GM13976 (cell line): Measurements from ENCODE around the gene PCA3.
A peak's percentile ranks its signal among the peaks of the same experiment; 100 is the strongest.

Experiments
- DNase-seq: peaks from one replicate; pipeline ENCODE4 v3.0.0; 2012; ENCODE audit warnings: low spot score
- CTCF ChIP-seq: IDR thresholded peaks from 2 replicates; pipeline ENCODE4 v1.5.1; 2012; ENCODE audit warnings: borderline replicate concordance, mild to moderate bottlenecking; ENCODE audit not compliant: insufficient read depth; ENCODE audit errors: extremely low read depth, missing control alignments, control extremely low read depth
- in situ Hi-C: fragments of 300-500 bp; cut with MboI; formaldehyde crosslinking; loops from one replicate; pipeline ENCODE4 v1.12.0; 2022; ENCODE audit warnings: low sequenced_read_pairs, mixed read lengths, inconsistent platforms; ENCODE audit not compliant: unreplicated experiment

PCA3 gene

GRCh38 chr9:76803083-76803482, 38.8 kb downstream of the PCA3 start:
- no peak for TF ChIP-seq CTCF
- in situ Hi-C loops: loop anchor here (10.0 to 25.0 kb wide), 2 partner anchors 202 to 334 kb away; no protein-coding TSS in a partner anchor
- no peak for DNase-seq

DNA sequence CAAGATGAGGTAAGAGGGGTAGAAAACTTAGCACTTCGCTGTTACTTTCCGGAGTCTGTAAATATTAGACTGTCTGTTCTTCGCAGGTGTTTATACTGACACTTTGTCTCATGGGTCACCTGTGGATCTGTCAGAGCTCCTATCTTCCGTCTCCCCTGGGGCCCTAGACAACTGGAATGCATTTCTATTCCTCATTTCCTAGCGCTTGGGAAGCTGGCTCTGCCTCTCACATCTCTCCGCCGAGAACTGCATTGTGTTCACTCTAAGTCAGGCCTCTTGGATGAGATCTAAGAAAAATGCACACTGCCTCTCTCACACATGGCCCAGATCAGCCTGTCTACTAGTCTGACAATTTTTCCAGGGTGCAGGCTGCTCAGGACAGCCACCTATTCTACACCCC, 39.5 kb downstream of the PCA3 start:
- DNase-seq: no peak
- in situ Hi-C loops: loop anchor here (10.0 to 25.0 kb wide), 2 partner anchors 201 to 334 kb away; no protein-coding TSS in a partner anchor
- no peak for TF ChIP-seq CTCF

DNA sequence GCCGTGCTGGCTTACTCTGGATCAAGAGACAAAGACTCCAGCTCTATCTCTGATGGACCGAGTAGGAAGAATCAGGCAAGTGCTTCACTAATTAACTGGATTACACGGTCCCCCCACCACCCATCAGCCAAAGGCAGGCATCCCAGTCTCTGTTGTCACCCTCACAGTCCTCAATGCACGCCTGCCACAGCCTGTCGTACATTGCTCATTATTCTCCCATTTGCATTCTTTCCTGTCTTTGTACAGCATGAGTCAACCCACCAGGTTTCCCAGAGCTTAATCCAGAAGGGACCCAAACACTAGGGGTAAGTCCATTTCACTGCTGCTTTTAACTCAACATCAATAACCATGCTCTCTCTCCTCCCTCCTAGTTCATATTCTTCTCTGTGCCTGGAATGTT, 44.4 kb downstream of the PCA3 start:
- TF ChIP-seq CTCF: no peak
- in situ Hi-C loops: loop anchor here (10.0 to 25.0 kb wide), 2 partner anchors 196 to 329 kb away; no protein-coding TSS in a partner anchor
- no peak for DNase-seq

DNA sequence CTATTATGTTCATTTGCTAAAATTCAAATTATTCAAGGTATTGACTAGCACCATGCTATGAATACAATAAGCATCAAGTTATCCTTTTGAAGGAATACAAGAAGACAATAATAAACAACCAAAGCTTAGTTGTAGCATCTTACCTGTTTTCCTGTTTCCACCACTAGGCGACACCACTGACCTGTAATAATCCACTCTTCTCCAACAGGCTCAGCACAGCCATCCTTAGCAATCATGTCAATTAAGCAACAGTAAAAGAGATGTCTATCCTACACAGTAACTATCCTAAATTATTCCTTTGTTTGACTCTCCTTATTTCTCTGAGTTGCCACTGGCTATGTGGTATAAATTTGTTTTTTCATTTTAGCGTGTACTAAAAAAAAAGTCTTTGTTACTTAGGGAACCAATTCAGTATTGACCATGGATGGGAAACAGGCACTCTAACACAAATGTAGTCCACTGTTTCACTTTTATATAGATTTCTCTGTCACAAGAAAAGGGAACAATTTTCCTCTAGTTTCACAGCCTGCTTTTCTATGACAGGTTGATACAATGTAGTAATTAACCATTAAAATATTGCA, 46.2 kb downstream of the PCA3 start:
- DNase-seq: peak; percentile 33
- in situ Hi-C loops: loop anchor here (25.0 kb wide), 1 partner anchor 327 kb away; no protein-coding TSS in a partner anchor
- peak; percentile 67 for TF ChIP-seq CTCF

GRCh38 chr9:76812591-76812990, 48.4 kb downstream of the PCA3 start:
- no peak for TF ChIP-seq CTCF
- in situ Hi-C loops: loop anchor here (25.0 kb wide), 1 partner anchor 325 kb away; no protein-coding TSS in a partner anchor
- no peak for DNase-seq

DNA sequence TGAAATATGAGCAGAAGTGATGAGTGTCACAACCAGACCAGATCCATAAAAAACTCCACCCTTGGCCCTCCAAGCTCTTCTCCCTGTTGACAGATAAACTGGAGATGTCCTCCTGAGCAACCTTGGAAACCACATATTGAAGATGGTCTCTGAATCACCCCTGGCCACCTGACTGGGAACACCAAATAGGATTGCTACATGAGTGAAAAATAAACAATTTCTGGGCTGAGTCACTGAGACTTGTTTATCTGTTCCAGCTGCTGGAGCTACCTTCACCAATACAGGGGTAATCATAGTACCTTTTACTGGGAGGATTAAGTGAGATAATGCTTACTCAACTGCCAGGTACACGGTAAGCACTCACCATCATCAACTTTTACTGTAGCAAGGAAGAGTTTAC, 53.3 kb downstream of the PCA3 start:
- no peak for TF ChIP-seq CTCF
- in situ Hi-C loops: loop anchor here (25.0 kb wide), 1 partner anchor 320 kb away; no protein-coding TSS in a partner anchor
- no peak for DNase-seq

DNA sequence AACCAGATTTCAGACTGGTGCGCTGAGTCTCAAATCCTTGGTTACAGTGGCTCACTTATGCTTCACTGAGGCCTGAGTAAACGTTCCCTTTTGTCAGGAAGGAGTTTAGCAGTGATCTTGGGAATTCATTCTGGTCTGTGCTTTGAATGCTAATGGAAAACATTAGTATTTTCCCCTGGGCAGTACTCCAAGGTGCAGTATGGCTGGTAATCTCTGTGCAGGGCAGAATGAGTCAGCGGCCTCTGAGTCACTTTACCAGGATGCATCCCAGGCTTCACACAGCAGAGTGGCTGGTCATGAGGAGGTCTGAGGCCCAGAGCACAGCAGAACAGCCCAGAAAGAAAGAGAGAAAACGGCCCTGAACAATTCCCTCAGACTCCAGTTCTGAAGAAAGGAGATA, 54.0 kb downstream of the PCA3 start:
- TF ChIP-seq CTCF: no peak
- no peak for DNase-seq
- in situ Hi-C loops: loop anchor here (25.0 kb wide), 1 partner anchor 319 kb away; no protein-coding TSS in a partner anchor
